ENCODE results near the gene CBLB. TPM values are rescaled to one million over a fixed set of nuclear protein-coding genes. Genes with fewer than 3 reads are reported as not detected.

The CBLB gene
- total and polyA plus RNA-seq, 2 experiments from 2014 or later: 36.6 to 41.9 TPM

DNA sequence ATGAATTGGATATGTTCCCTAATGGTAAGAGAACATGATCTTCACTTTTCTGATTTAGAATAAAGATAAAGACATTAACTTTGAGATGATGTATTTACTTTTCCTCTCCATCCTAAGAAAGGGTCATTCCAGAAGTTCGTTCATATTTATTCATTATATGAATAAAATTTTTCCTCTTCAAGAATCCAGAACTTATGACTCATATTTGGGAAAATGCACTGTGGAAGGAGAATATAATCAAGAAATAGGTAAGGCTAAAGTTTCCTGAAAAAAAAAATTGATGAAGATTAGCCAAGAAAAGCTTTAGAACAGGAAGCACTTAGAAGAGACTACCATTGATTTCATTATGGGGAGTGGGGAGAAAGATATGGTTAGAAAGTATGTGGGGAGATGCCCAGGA lies 36.5 kb upstream of the CBLB start:
- WGBS, 2 experiments (ENCODE audit: low coverage in 1 of 2, low lambda C conversion rate in 2 of 2, missing lambda C conversion rate in 2 of 2): 88 to 96% methylated on average over 1 of the region's 1 CpG
- H2AFZ ChIP-seq: no peak overlapping the region
- no peak for DNase-seq
- H4K20me1 ChIP-seq (ENCODE audit: insufficient read depth): no peaks in the 10 kb centered on the region
- in situ Hi-C loops (cut with MboI): no loop called here
- H3K27ac ChIP-seq: no peak overlapping the region
- H3K4me1 ChIP-seq (ENCODE audit: insufficient read depth): peaks cover 39% of the 10 kb centered on the region
- TF ChIP-seq EZH2phosphoT487 (IDR thresholded peaks at IDR 0.05; ENCODE audit: insufficient read depth, low read depth) (no peak), EZH2 (IDR thresholded peaks at IDR 0.05; ENCODE audit: insufficient read depth, poor library complexity, severe bottlenecking) (no peak)
- no peaks in the 10 kb centered on the region for H3K79me2 ChIP-seq (ENCODE audit: insufficient read depth)
- H3K9me2 ChIP-seq (ENCODE audit: insufficient read depth): no peaks in the 10 kb centered on the region
- no peaks in the 10 kb centered on the region for H3K27me3 ChIP-seq (replicated peaks; ENCODE audit: insufficient read depth)
- peaks cover 18% of the 10 kb centered on the region; the same call in 1 of the 2 replicates for H3F3A ChIP-seq (ENCODE audit: insufficient read depth)
- no peaks in the 10 kb centered on the region for H3K9me3 ChIP-seq (ENCODE audit: low read depth)
- H3K4me2 ChIP-seq (ENCODE audit: unreplicated experiment): no peak overlapping the region
- H3K36me3 ChIP-seq (ENCODE audit: low read depth): no peaks in the 10 kb centered on the region
- H3K4me3 ChIP-seq: no peak overlapping the region
- no peak overlapping the region for H3K9ac ChIP-seq

DNA sequence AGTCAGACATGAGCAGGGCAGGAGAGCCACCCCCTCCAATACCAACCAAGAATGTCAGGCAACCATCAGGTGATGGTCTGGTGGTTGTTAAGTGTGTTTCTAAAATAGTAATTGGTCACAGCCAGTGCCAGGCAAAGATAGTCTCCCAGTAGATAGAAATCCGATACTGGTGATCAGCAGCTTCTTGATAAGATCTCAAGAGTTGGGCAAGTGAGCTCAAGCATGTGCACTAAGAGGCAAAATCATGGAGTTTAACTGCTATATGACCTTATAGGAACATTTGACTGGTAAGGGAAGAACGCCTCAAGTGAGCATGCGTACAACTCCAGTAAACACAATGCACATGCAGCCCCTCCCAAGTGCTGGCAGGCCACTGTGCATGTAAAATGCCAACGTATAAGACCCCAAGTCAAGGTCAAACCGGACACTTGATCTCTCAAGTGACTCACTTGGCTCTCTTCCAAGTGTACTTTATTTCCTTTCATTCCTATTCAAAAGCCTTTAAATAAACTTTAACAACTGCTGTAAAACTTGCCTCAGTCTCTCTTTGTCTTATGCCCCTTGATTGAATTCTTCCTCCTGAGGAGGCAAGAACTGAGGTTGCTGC lies 36.0 kb upstream of the CBLB start:
- H3K4me1 ChIP-seq (ENCODE audit: insufficient read depth): peaks cover 43% of the 10 kb centered on the region
- 87 to 98% methylated on average over 5 of the region's 5 CpGs for WGBS, 2 experiments (ENCODE audit: low coverage in 1 of 2, low lambda C conversion rate in 2 of 2, missing lambda C conversion rate in 2 of 2)
- H3K27ac ChIP-seq: no peak overlapping the region; the same call in 1 of the 2 replicates
- H3K9ac ChIP-seq: no peak overlapping the region
- H3K9me2 ChIP-seq (ENCODE audit: insufficient read depth): no peaks in the 10 kb centered on the region
- in situ Hi-C loops (cut with MboI): no loop called here
- H3K36me3 ChIP-seq (ENCODE audit: low read depth): no peaks in the 10 kb centered on the region
- peak overlapping the region; percentile 11; the same call in 1 of the 2 replicates for H2AFZ ChIP-seq
- H3K4me2 ChIP-seq (ENCODE audit: unreplicated experiment): no peak overlapping the region
- no peaks in the 10 kb centered on the region for H4K20me1 ChIP-seq (ENCODE audit: insufficient read depth)
- no peak for TF ChIP-seq EZH2phosphoT487 (IDR thresholded peaks at IDR 0.05; ENCODE audit: insufficient read depth, low read depth)
- TF ChIP-seq EZH2 (IDR thresholded peaks at IDR 0.05; ENCODE audit: insufficient read depth, poor library complexity, severe bottlenecking): no peak
- peaks cover 18% of the 10 kb centered on the region; the same call in 1 of the 2 replicates for H3F3A ChIP-seq (ENCODE audit: insufficient read depth)
- no peaks in the 10 kb centered on the region for H3K27me3 ChIP-seq (replicated peaks; ENCODE audit: insufficient read depth)
- DNase-seq: peak; percentile 19
- H3K79me2 ChIP-seq (ENCODE audit: insufficient read depth): no peaks in the 10 kb centered on the region
- no peaks in the 10 kb centered on the region for H3K9me3 ChIP-seq (ENCODE audit: low read depth)
- no peak overlapping the region for H3K4me3 ChIP-seq

DNA sequence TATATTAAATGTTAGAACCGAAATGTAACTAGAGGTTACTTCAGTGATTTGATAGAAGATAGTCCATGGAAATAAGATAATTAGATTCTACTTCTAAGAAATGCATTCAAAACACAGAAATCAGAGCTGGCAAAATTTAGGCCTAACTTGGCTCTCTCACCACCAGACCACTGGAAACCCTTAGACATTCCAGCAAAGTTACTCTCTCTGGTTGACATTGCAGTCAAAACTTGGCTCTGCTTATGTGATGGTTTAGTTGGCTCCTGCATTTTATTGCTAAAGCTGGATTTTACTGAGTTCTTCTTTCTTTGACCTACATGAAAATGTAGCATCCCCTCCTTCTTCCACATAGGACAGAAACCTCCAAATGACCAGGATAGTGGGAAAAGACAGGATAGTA lies 35.4 kb upstream of the CBLB start:
- no peaks in the 10 kb centered on the region for H4K20me1 ChIP-seq (ENCODE audit: insufficient read depth)
- H3K9me2 ChIP-seq (ENCODE audit: insufficient read depth): no peaks in the 10 kb centered on the region
- peak; percentile 29 for DNase-seq
- no peaks in the 10 kb centered on the region for H3K27me3 ChIP-seq (replicated peaks; ENCODE audit: insufficient read depth)
- no peak overlapping the region; the same call in 1 of the 2 replicates for H3K27ac ChIP-seq
- H2AFZ ChIP-seq: peak overlapping the region; percentile 11; the same call in 1 of the 2 replicates
- H3K79me2 ChIP-seq (ENCODE audit: insufficient read depth): no peaks in the 10 kb centered on the region
- TF ChIP-seq EZH2 (IDR thresholded peaks at IDR 0.05; ENCODE audit: insufficient read depth, poor library complexity, severe bottlenecking) (no peak), EZH2phosphoT487 (IDR thresholded peaks at IDR 0.05; ENCODE audit: insufficient read depth, low read depth) (no peak)
- no peak overlapping the region for H3K4me2 ChIP-seq (ENCODE audit: unreplicated experiment)
- no peaks in the 10 kb centered on the region for H3K9me3 ChIP-seq (ENCODE audit: low read depth)
- H3F3A ChIP-seq (ENCODE audit: insufficient read depth): peaks cover 18% of the 10 kb centered on the region; the same call in 1 of the 2 replicates
- H3K4me3 ChIP-seq: no peak overlapping the region
- no peak overlapping the region for H3K9ac ChIP-seq
- WGBS, 2 experiments (ENCODE audit: low coverage in 1 of 2, low lambda C conversion rate in 2 of 2, missing lambda C conversion rate in 2 of 2): 98 to 100% methylated on average over 1 of the region's 1 CpG
- in situ Hi-C loops (cut with MboI): no loop called here
- peaks cover 48% of the 10 kb centered on the region for H3K4me1 ChIP-seq (ENCODE audit: insufficient read depth)
- no peaks in the 10 kb centered on the region for H3K36me3 ChIP-seq (ENCODE audit: low read depth)

DNA sequence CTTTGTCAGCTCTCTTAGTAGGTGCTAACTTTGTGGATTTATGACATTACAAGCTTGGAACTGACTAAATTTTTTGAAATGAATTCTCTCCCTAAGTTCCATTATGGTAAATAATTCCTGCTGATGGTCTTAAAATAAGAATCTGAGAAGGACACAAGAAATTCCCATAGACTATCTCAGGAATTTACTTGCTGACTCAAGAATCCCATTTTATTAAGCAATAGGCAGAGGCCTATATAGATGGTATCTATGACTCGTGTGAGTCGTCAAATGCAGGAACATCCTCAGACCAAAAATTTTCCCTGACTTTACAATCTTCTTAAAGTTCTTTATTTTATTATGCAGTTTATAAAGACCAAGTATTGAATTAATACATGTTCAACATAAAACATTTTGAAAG lies 30.7 kb upstream of the CBLB start:
- in situ Hi-C loops (cut with MboI): no loop called here
- DNase-seq: peak; percentile 79
- H2AFZ ChIP-seq: peak overlapping the region; percentile 76

More for the DNA sequence above, 30.7 kb upstream of the CBLB start:
- no peak overlapping the region for H3K4me3 ChIP-seq
- no peaks in the 10 kb centered on the region for H4K20me1 ChIP-seq (ENCODE audit: insufficient read depth)
- peak overlapping the region; percentile 31 for H3K4me2 ChIP-seq (ENCODE audit: unreplicated experiment)
- peaks cover 17% of the 10 kb centered on the region for H3K4me1 ChIP-seq (ENCODE audit: insufficient read depth)
- H3F3A ChIP-seq (ENCODE audit: insufficient read depth): no peaks in the 10 kb centered on the region
- H3K27me3 ChIP-seq (replicated peaks; ENCODE audit: insufficient read depth): no peaks in the 10 kb centered on the region
- TF ChIP-seq EZH2 (IDR thresholded peaks at IDR 0.05; ENCODE audit: insufficient read depth, poor library complexity, severe bottlenecking) (no peak), EZH2phosphoT487 (IDR thresholded peaks at IDR 0.05; ENCODE audit: insufficient read depth, low read depth) (no peak)
- no peaks in the 10 kb centered on the region for H3K79me2 ChIP-seq (ENCODE audit: insufficient read depth)
- no peaks in the 10 kb centered on the region for H3K9me3 ChIP-seq (ENCODE audit: low read depth)
- H3K9me2 ChIP-seq (ENCODE audit: insufficient read depth): no peaks in the 10 kb centered on the region
- peak overlapping the region; percentile 77 for H3K27ac ChIP-seq
- H3K36me3 ChIP-seq (ENCODE audit: low read depth): no peaks in the 10 kb centered on the region
- peak overlapping the region; percentile 49 for H3K9ac ChIP-seq
- 1 to 3% methylated on average over 2 of the region's 2 CpGs for WGBS, 2 experiments (ENCODE audit: low coverage in 1 of 2, low lambda C conversion rate in 2 of 2, missing lambda C conversion rate in 2 of 2)
